BLaER1 (cell line): ENCODE data around the gene ATP9A.

Experiments
- H3K27ac ChIP-seq: shearing (Covaris generic); formaldehyde crosslinking; 2 replicates; pipeline ENCODE4 v1.8.1; 2022
- H3K27me3 ChIP-seq: shearing (Covaris generic); formaldehyde crosslinking; 2 replicates; pipeline ENCODE4 v1.8.1; 2022
- H3K36me3 ChIP-seq: shearing (Covaris generic); formaldehyde crosslinking; 2 replicates; pipeline ENCODE4 v1.8.1; 2022
- H3K4me1 ChIP-seq: shearing (Covaris generic); formaldehyde crosslinking; 2 replicates; pipeline ENCODE4 v1.8.1; 2022
- H3K4me2 ChIP-seq: shearing (Covaris generic); formaldehyde crosslinking; 2 replicates; pipeline ENCODE4 v1.8.1; 2022
- H3K4me3 ChIP-seq: shearing (Covaris generic); formaldehyde crosslinking; 2 replicates; pipeline ENCODE4 v1.8.1; 2022
- H3K9ac ChIP-seq: shearing (Covaris generic); formaldehyde crosslinking; 2 replicates; pipeline ENCODE4 v1.8.1; 2022
- H3K9me3 ChIP-seq: shearing (Covaris generic); formaldehyde crosslinking; 2 replicates; pipeline ENCODE4 v1.8.1; 2022
- H4K20me1 ChIP-seq: shearing (Covaris generic); formaldehyde crosslinking; 2 replicates; pipeline ENCODE4 v1.8.1; 2022
- Cebpa-rat ChIP-seq: shearing (Covaris generic); IDR thresholded peaks from 2 replicates; pipeline ENCODE4 v1.8.1; 2022

The ATP9A gene

DNA sequence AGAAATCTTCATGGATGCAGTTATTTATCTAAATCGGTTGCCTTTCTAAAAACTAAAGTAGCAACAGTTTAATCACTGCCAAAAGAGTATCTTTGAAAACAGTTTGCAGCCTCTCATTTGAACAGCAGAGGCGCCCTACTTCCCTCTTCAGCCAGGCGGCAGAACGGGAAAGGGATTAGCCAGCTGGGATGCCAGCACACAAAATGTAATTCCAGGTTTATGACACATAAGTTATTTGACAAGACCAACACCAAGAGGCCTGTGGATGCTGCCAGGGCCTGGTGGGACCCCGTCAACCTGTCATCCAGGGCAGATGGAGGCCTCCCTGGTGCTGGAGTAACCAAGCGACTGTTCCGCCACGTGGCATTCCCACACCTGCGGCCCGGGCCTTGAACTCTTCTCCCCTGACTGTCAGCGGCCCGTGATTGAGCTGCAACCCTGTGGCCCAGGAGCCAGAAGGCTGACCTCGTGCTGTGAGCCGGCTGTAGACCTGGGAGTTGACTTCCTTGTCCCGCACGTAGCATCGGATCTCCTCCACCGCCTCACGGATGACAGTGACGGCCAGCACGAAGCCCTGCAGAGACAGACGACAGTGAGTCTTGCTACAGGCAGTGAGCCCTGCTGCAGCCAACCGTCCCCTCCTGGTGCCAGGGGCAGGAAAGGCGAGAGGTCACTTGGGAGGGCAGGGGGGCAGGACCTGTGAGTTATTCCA is 55.5 kb downstream of the ATP9A start:
- Histone ChIP-seq H3K4me2 (no peak overlapping the region), H3K27ac (no peak overlapping the region), H3K36me3 (no peaks in the 10 kb centered on the region), H3K9me3 (no peaks in the 10 kb centered on the region), H3K4me1 (no peaks in the 10 kb centered on the region), H3K4me3 (no peak overlapping the region), H4K20me1 (no peaks in the 10 kb centered on the region), H3K27me3 (no peaks in the 10 kb centered on the region), H3K9ac (no peak overlapping the region)
- TF ChIP-seq Cebpa-rat, result no peak

- H3K9me3 ChIP-seq, result no peaks in the 10 kb centered on the region
- H4K20me1 ChIP-seq, result no peaks in the 10 kb centered on the region
- H3K27ac ChIP-seq, result no peak overlapping the region
- H3K27me3 ChIP-seq, result no peaks in the 10 kb centered on the region
- H3K4me3 ChIP-seq, result no peak overlapping the region
- H3K4me2 ChIP-seq, result no peak overlapping the region
- no peak for TF ChIP-seq Cebpa-rat
- H3K36me3 ChIP-seq, result no peaks in the 10 kb centered on the region
- H3K9ac ChIP-seq, result no peak overlapping the region
- H3K4me1 ChIP-seq, result no peaks in the 10 kb centered on the region
These were observed 56.8 kb downstream of the ATP9A start for GRCh38 chr20:51711426-51711825.

- Histone ChIP-seq H3K9ac (no peak overlapping the region), H3K27me3 (no peaks in the 10 kb centered on the region), H3K4me1 (no peaks in the 10 kb centered on the region), H4K20me1 (no peaks in the 10 kb centered on the region), H3K4me3 (no peak overlapping the region), H3K9me3 (no peaks in the 10 kb centered on the region), H3K27ac (no peak overlapping the region), H3K36me3 (no peaks in the 10 kb centered on the region), H3K4me2 (no peak overlapping the region)
- no peak for TF ChIP-seq Cebpa-rat
These were observed 57.8 kb downstream of the ATP9A start for GRCh38 chr20:51710361-51710894.

- H3K9ac ChIP-seq, result no peak overlapping the region
- no peak overlapping the region for H3K4me2 ChIP-seq
- no peak overlapping the region for H3K4me3 ChIP-seq
- H3K36me3 ChIP-seq, result no peaks in the 10 kb centered on the region
- no peak overlapping the region for H3K27ac ChIP-seq
- peaks cover 28% of the 10 kb centered on the region for H3K4me1 ChIP-seq
- H4K20me1 ChIP-seq, result no peaks in the 10 kb centered on the region
- H3K27me3 ChIP-seq, result no peaks in the 10 kb centered on the region
- no peak for TF ChIP-seq Cebpa-rat
- H3K9me3 ChIP-seq, result no peaks in the 10 kb centered on the region
These were observed 62.8 kb downstream of the ATP9A start for GRCh38 chr20:51705400-51705799.

DNA sequence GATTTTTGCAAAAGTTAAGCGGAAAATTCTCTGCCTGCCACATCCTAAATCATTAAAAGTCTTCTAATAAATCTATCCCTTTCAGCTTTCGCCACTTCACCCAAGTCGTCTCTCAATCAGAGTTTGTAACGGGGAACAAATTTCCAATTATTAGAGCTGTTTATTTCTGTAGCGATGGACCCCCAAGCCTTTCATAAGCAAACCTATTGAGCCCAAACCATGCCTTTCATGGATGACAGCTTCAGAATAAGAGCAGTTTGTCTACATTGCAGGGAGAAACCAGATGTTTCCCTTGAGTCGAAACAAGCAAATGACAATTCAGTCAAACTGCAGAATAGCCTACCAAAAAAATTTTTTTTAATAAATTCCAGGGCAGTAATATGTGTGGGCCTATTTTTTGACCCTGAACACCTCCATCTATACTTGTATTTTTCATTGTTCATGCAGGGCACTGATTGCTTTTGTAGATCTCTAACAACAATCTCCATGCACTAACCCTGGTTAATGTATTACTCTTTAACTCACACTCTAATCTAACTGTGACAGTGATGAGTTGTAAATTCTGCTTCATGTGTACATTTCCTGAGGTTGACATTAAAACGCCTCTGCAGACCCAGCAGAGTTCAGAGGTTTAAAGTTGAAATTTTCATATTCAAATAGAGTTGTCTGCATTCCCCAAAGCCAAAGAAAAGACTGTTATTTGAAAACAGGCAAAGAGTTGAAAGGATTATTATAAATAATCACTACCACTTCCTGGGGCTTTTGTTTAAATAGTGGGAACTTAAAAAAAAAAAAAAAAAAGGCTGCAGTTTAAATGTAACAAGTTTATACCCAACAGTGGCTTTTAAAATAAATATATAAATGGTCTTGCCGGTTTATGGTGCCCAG is 64.5 kb downstream of the ATP9A start:
- no peak for TF ChIP-seq Cebpa-rat
- Histone ChIP-seq H3K9ac (peak overlapping the region; percentile 36; the same call in 1 of the 2 replicates), H3K9me3 (no peaks in the 10 kb centered on the region), H4K20me1 (no peaks in the 10 kb centered on the region), H3K4me1 (peaks cover 33% of the 10 kb centered on the region), H3K27me3 (no peaks in the 10 kb centered on the region), H3K4me3 (no peak overlapping the region), H3K36me3 (no peaks in the 10 kb centered on the region), H3K4me2 (peak overlapping the region; percentile 52), H3K27ac (peak overlapping the region; percentile 48)

GRCh38 chr20:51702556-51702955 is 65.6 kb downstream of the ATP9A start:
- Histone ChIP-seq H3K4me3 (no peak overlapping the region), H3K9ac (0 out of 2 replicates have a peak overlapping the region, but pooled peaks have one; percentile 16), H3K27ac (peak overlapping the region; percentile 48), H3K4me2 (peak overlapping the region; percentile 52), H4K20me1 (no peaks in the 10 kb centered on the region), H3K27me3 (no peaks in the 10 kb centered on the region), H3K4me1 (peaks cover 43% of the 10 kb centered on the region), H3K36me3 (no peaks in the 10 kb centered on the region), H3K9me3 (no peaks in the 10 kb centered on the region)
- no peak for TF ChIP-seq Cebpa-rat

DNA sequence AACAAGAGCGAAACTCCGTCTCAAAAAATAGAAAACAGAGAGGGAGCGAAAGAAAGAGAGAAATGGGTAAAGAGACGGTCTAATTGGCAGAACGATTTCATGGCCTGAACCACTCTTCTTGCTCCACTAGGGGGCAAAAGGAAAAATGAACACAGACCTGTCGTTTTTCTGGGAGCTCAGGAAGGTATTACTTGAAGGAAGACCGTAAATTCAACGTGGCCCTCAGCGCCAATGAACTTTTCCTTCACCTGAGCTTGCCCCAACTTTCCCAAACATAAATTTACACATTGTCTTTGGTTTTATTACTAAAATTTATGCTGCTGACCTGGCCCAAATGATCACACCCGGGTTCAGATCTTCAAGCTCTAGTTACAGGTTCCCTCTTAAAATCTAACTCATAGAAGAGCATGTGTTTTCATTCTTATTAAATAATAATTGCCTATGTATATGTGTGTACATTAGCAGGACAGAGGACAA is 67.3 kb downstream of the ATP9A start:
- Histone ChIP-seq H3K4me1 (peaks cover 61% of the 10 kb centered on the region), H3K9ac (no peak overlapping the region), H3K4me2 (no peak overlapping the region), H3K27me3 (no peaks in the 10 kb centered on the region), H3K27ac (no peak overlapping the region), H4K20me1 (no peaks in the 10 kb centered on the region), H3K36me3 (no peaks in the 10 kb centered on the region), H3K9me3 (no peaks in the 10 kb centered on the region), H3K4me3 (no peak overlapping the region)
- TF ChIP-seq Cebpa-rat, result no peak

GRCh38 chr20:51698252-51698651 is 69.9 kb downstream of the ATP9A start:
- TF ChIP-seq Cebpa-rat, result no peak
- H3K27me3 ChIP-seq, result no peaks in the 10 kb centered on the region
- H3K36me3 ChIP-seq, result no peaks in the 10 kb centered on the region
- H3K27ac ChIP-seq, result peak overlapping the region; percentile 87
- H3K9ac ChIP-seq, result peak overlapping the region; percentile 56; the same call in 1 of the 2 replicates
- H4K20me1 ChIP-seq, result no peaks in the 10 kb centered on the region
- H3K4me2 ChIP-seq, result peak overlapping the region; percentile 94
- peaks cover 72% of the 10 kb centered on the region for H3K4me1 ChIP-seq
- no peaks in the 10 kb centered on the region for H3K9me3 ChIP-seq
- H3K4me3 ChIP-seq, result no peak overlapping the region; the same call in 1 of the 2 replicates

DNA sequence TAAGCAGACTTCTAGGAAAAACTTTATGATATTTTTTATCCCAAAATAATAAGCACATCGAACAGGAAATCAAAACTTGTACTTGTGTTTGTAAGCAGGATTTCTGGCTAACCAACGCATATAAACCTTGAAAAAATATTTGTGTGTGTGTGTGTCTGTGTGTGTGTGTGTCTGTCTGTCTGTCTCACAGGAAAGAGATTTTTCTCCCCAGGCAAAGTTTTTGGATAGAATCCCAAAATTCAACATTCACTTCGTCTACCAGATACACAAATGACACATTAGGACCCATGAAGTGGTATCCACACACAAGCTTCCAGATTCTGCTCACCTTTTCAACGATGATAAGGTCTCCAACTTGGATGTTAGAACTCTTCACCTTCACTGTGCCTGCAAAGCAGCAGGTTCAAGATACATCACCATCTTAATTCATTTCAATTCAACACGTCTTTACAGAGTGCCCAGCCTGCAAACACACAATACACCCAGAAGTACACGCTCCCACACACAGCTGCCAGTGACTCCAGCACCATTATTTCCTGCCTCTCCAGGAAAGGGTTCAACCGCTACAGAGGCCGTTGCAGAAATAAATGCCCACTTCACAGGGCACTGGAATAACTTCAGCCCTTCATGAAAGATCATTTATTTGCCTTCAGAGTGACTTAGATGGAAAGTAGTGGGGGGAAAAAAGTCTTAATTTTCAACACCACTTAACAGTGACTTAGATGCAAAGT is 70.9 kb downstream of the ATP9A start:
- peak overlapping the region; percentile 87 for H3K27ac ChIP-seq
- no peaks in the 10 kb centered on the region for H4K20me1 ChIP-seq

More for the DNA sequence above, 70.9 kb downstream of the ATP9A start:
- Histone ChIP-seq H3K27me3 (no peaks in the 10 kb centered on the region), H3K36me3 (no peaks in the 10 kb centered on the region), H3K9me3 (no peaks in the 10 kb centered on the region), H3K9ac (peak overlapping the region; percentile 82), H3K4me1 (peaks cover 72% of the 10 kb centered on the region), H3K4me3 (peak overlapping the region; percentile 64), H3K4me2 (peak overlapping the region; percentile 94)
- TF ChIP-seq Cebpa-rat, result no peak
